HG03095 (cell line): ENCODE measurements around the gene NDUFB5.

Experiments used
- ATAC-seq: cut with Tn5 transposase; IDR thresholded peaks from one replicate; pipeline ENCODE4 v1.9.1; 2021; ENCODE audit warnings: moderate library complexity; ENCODE audit not compliant: unreplicated experiment

NDUFB5 gene

GRCh38 chr3:179676081-179676480 lies 71.5 kb downstream of the NDUFB5 start:
- ATAC-seq, result no peak
